T-cell (primary cell): ENCODE measurements around the gene SFTPA2. TPM values are rescaled to one million over a fixed set of nuclear protein-coding genes. Genes with fewer than 3 reads are reported as not detected.
"Not testable (repeated sequence)": the region's sequence is repeated elsewhere in the genome, so short reads cannot be mapped to it uniquely, and the experiment has no call there.

Source experiments
- ATAC-seq, 4 experiments: fragments of 200-7000 bp in 3 of 4; fragments of 150-1000 bp in 1 of 4; cut with Tn5 transposase; replicated peaks in 1 of 4; 1 replicate in 3 of 4; 2 replicates in 1 of 4; pipeline ENCODE4 v1.10.0; 2021; ENCODE audit warnings: moderate library complexity in 3 of 4, mild to moderate bottlenecking in 2 of 4, moderate number of reproducible peaks in 1 of 4
- CTCF ChIA-PET, 2 donors: fragments of 300-600 bp; sonication (Branson Sonifier 250); formaldehyde crosslinking; loops; one replicate each; lab custom pipeline; 2022; ENCODE audit warnings: antibody characterized with exemption in 2 of 2; lab: Charles Lee
- POLR2A ChIA-PET, 2 donors: fragments of 300-600 bp; sonication (Branson Sonifier 250); formaldehyde crosslinking; loops; one replicate each; lab custom pipeline; 2022; ENCODE audit warnings: antibody characterized with exemption in 2 of 2; lab: Charles Lee
- DNase-seq, 35 experiments: peaks; one replicate each; pipeline versions ENCODE4 v3.0.0 to v3.0.0-alpha.2; 2013 to 2023
- H3K27ac ChIP-seq: one replicate; pipeline ENCODE4 v1.5.1; 2013; ENCODE audit warnings: low read length
- H3K27me3 ChIP-seq, 2 experiments: replicated peaks in 1 of 2; 1 replicate in 1 of 2; 2 replicates in 1 of 2; pipeline versions ENCODE4 v1.6.1 to v1.7.0; 2013; ENCODE audit warnings: low read length in 1 of 2, mixed read lengths in 1 of 2; ENCODE audit not compliant: control insufficient read depth in 2 of 2, insufficient read depth in 2 of 2; ENCODE audit errors: extremely low read depth in 1 of 2
- H3K36me3 ChIP-seq, 2 donors: 1 replicate in 1 of 2; 2 replicates in 1 of 2; pipeline versions ENCODE4 v1.6.1 to v1.7.0; 2013; ENCODE audit warnings: low read length in 1 of 2; ENCODE audit not compliant: control insufficient read depth in 2 of 2, insufficient read depth in 1 of 2; ENCODE audit errors: extremely low read depth in 1 of 2
- H3K4me1 ChIP-seq, 2 experiments: 1 replicate in 1 of 2; 2 replicates in 1 of 2; pipeline versions ENCODE4 v1.6.1 to v1.7.0; 2013; ENCODE audit warnings: low read length in 2 of 2, mixed read lengths in 1 of 2; ENCODE audit not compliant: insufficient read depth in 2 of 2, control insufficient read depth in 1 of 2; ENCODE audit errors: extremely low read depth in 1 of 2
- H3K4me3 ChIP-seq, 2 donors: 1 replicate in 1 of 2; 2 replicates in 1 of 2; pipeline versions ENCODE4 v1.5.1 to v1.7.0; 2013; ENCODE audit warnings: mild to moderate bottlenecking in 2 of 2, low read length in 1 of 2, moderate library complexity in 1 of 2; ENCODE audit not compliant: control insufficient read depth in 1 of 2; ENCODE audit errors: extremely low read depth in 1 of 2
- H3K9me3 ChIP-seq: 2 replicates; pipeline ENCODE4 v1.7.0; 2013
- H3K27ac Mint-ChIP-seq, 2 donors: one replicate each; pipeline ENCODE4 v1.8.0; 2020 to 2021; ENCODE audit warnings: mild to moderate bottlenecking in 2 of 2, mixed read lengths in 2 of 2
- H3K27me3 Mint-ChIP-seq, 2 donors: one replicate each; pipeline ENCODE4 v1.8.0; 2021 to 2022; ENCODE audit warnings: mixed read lengths in 2 of 2
- H3K36me3 Mint-ChIP-seq: one replicate; pipeline ENCODE4 v1.8.0; 2021; ENCODE audit warnings: mixed read lengths
- H3K4me1 Mint-ChIP-seq, 3 donors: one replicate each; pipeline ENCODE4 v1.8.0; 2020 to 2022; ENCODE audit warnings: mixed read lengths in 3 of 3, mild to moderate bottlenecking in 1 of 3
- H3K4me3 Mint-ChIP-seq, 3 donors: one replicate each; pipeline ENCODE4 v1.8.0; 2020 to 2022; ENCODE audit warnings: mild to moderate bottlenecking in 3 of 3, mixed read lengths in 3 of 3, moderate library complexity in 3 of 3
- H3K9me3 Mint-ChIP-seq, 3 donors: one replicate each; pipeline ENCODE4 v1.8.0; 2020 to 2022; ENCODE audit warnings: mixed read lengths in 3 of 3
- WGBS: methylation state at CpG from one replicate; pipeline ENCODE4 v1.1.5; 2013; ENCODE audit warnings: missing lambda C conversion rate; ENCODE audit not compliant: insufficient coverage; 5-methylcytosine and 5-hydroxymethylcytosine counted together
- total RNA-seq, 35 experiments: library from RNA in 6 of 35; stranded (reverse) in 6 of 35; fragments of 120-200 nt in 1 of 35; gene quantifications; one replicate each; pipeline versions ENCODE4 v1.2.1 to v1.2.4 and lab custom pipeline; 2013 to 2026

The SFTPA2 gene
- total RNA-seq, 5 donors from 2014 or later (not counting 1 experiment from before 2014, with no cell fraction given): 6.4 to 9.8 (median 8.9) TPM; not detected in 2

- no CpG with 5 or more reads among the region's 2 CpGs for WGBS
- Mint-ChIP-seq H3K27me3 (no peaks in the 10 kb centered on the region), H3K9me3 (peaks cover 0 to 5% (median 2%) of the 10 kb centered on the region in 3 donors), H3K4me1 (peaks cover 13 to 26% (median 14%) of the 10 kb centered on the region in 3 donors), H3K27ac (peak overlapping the region; percentile 11 to 23), H3K36me3 (no peaks in the 10 kb centered on the region), H3K4me3 (no peak overlapping the region)
- POLR2A ChIA-PET: no interaction called here
- ATAC-seq (no peak), DNase-seq (no peak)
- Histone ChIP-seq H3K27me3 (no peaks in the 10 kb centered on the region), H3K9me3 (no peaks in the 10 kb centered on the region), H3K36me3 (no peaks in the 10 kb centered on the region), H3K4me1 (peaks cover 2% of the 10 kb centered on the region in 2 experiments), H3K27ac (peak overlapping the region; percentile 29), H3K4me3 (no peak overlapping the region)
- CTCF ChIA-PET: no interaction called here
Observed at GRCh38 chr10:79542626-79543025, 17.6 kb downstream of the SFTPA2 start.

GRCh38 chr10:79540930-79541329, 19.3 kb downstream of the SFTPA2 start:
- WGBS: no CpG with 5 or more reads among the region's 1 CpG

GRCh38 chr10:79538311-79538710, 21.9 kb downstream of the SFTPA2 start:
- H3K36me3 Mint-ChIP-seq, H3K27ac ChIP-seq, DNase-seq, H3K27me3 ChIP-seq, POLR2A ChIA-PET, H3K9me3 ChIP-seq, H3K4me3 ChIP-seq, H3K27ac Mint-ChIP-seq, H3K4me3 Mint-ChIP-seq, ATAC-seq, H3K36me3 ChIP-seq, H3K27me3 Mint-ChIP-seq, H3K9me3 Mint-ChIP-seq, H3K4me1 ChIP-seq: not testable (repeated sequence)
- CTCF ChIA-PET: interaction anchor here (0.6 to 1.1 kb wide), 2 partner anchors 509 to 591 kb away, joined by 3 to 5 read pairs; no protein-coding TSS in a partner anchor
- H3K4me1 Mint-ChIP-seq: peaks cover 0 to 11% (median 2%) of the 10 kb centered on the region in 3 donors
- WGBS: no CpG with 5 or more reads among the region's 6 CpGs

More at GRCh38 chr10:79540930-79541329, 19.3 kb downstream of the SFTPA2 start:
- H3K9me3 ChIP-seq, H3K36me3 ChIP-seq, POLR2A ChIA-PET, H3K9me3 Mint-ChIP-seq, H3K36me3 Mint-ChIP-seq, H3K27ac Mint-ChIP-seq, CTCF ChIA-PET, H3K27ac ChIP-seq, H3K4me1 ChIP-seq, ATAC-seq, H3K4me3 Mint-ChIP-seq, DNase-seq, H3K27me3 Mint-ChIP-seq, H3K27me3 ChIP-seq, H3K4me3 ChIP-seq: not testable (repeated sequence)
- peaks cover 0 to 11% (median 2%) of the 10 kb centered on the region in 3 donors for H3K4me1 Mint-ChIP-seq

- H3K27ac ChIP-seq, H3K9me3 ChIP-seq, H3K27me3 Mint-ChIP-seq, H3K4me1 ChIP-seq, DNase-seq, H3K4me3 ChIP-seq, H3K27ac Mint-ChIP-seq, H3K36me3 ChIP-seq, H3K4me1 Mint-ChIP-seq, H3K36me3 Mint-ChIP-seq, H3K4me3 Mint-ChIP-seq, ATAC-seq, H3K27me3 ChIP-seq, H3K9me3 Mint-ChIP-seq: not testable (repeated sequence)
- 40% methylated on average over 1 of the region's 5 CpGs for WGBS
- ChIA-PET POLR2A (interaction anchor here in 1 of 2 donors (0.6 kb wide), 1 partner anchor 663 kb away, joined by 3 read pairs; no protein-coding TSS in a partner anchor), CTCF (interaction anchor here in 1 of 2 donors (0.6 kb wide), 2 partner anchors 534 to 587 kb away, joined by 4 to 8 read pairs; no protein-coding TSS in a partner anchor)
Observed at GRCh38 chr10:79533903-79534175, 26.4 kb downstream of the SFTPA2 start.

GRCh38 chr10:79533142-79533902, 26.9 kb downstream of the SFTPA2 start:
- H3K4me1 ChIP-seq, H3K4me3 Mint-ChIP-seq, H3K36me3 ChIP-seq, H3K27ac Mint-ChIP-seq, H3K27me3 Mint-ChIP-seq, H3K27me3 ChIP-seq, H3K27ac ChIP-seq, H3K4me1 Mint-ChIP-seq, DNase-seq, H3K9me3 ChIP-seq, H3K9me3 Mint-ChIP-seq, ATAC-seq, H3K4me3 ChIP-seq, H3K36me3 Mint-ChIP-seq: not testable (repeated sequence)
- 70% methylated on average over 2 of the region's 11 CpGs for WGBS
- ChIA-PET POLR2A (interaction anchor here in 1 of 2 donors (0.6 kb wide), 1 partner anchor 663 kb away, joined by 3 read pairs; no protein-coding TSS in a partner anchor), CTCF (interaction anchor here in 1 of 2 donors (0.6 kb wide), 1 partner anchor 587 kb away, joined by 4 read pairs; no protein-coding TSS in a partner anchor)

- POLR2A ChIA-PET, H3K4me3 ChIP-seq, H3K9me3 ChIP-seq, H3K27me3 Mint-ChIP-seq, H3K4me1 Mint-ChIP-seq, H3K27ac Mint-ChIP-seq, ATAC-seq, H3K27me3 ChIP-seq, DNase-seq, H3K27ac ChIP-seq, H3K9me3 Mint-ChIP-seq, H3K36me3 Mint-ChIP-seq, H3K36me3 ChIP-seq, CTCF ChIA-PET, H3K4me3 Mint-ChIP-seq, H3K4me1 ChIP-seq: not testable (repeated sequence)
- no CpG with 5 or more reads among the region's 4 CpGs for WGBS
Observed at GRCh38 chr10:79528261-79528660, 31.9 kb downstream of the SFTPA2 start.
